GM12801 (cell line): ENCODE data around the gene PAPPA.

Experiments used
- TF ChIP-seq, protein P1 (sequence below): IDR thresholded peaks from one replicate; pipeline ENCODE4 v1.5.1; 2011; ENCODE audit warnings: control low read depth; ENCODE audit not compliant: insufficient read length; ENCODE audit errors: extremely low read depth

The PAPPA gene

DNA sequence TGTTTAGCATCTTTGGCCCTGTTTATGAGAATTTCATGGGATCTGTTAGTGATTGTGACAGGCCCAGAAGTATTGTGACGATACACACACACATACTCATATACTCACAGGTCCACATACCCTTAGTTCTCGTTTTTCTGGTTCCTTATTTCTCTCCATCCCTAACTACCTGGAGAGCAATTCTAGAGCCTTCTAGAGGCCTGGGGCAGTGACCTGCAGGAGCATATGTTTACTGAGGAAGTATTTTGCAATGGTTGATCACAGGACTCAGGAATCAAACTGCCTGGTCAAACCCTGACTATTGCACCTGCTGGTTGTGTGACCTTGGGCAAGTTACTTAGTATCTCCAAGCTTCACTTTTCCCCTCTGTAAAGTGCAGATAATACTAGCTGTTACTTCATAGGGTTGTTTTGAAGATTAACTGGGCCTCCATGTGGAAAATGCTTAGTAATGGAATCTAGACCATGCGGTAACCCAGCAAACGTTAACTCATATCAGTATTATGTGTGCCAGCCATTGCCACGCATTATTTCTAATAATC is 8.7 kb downstream of the PAPPA start:
- TF ChIP-seq, protein P1, sequence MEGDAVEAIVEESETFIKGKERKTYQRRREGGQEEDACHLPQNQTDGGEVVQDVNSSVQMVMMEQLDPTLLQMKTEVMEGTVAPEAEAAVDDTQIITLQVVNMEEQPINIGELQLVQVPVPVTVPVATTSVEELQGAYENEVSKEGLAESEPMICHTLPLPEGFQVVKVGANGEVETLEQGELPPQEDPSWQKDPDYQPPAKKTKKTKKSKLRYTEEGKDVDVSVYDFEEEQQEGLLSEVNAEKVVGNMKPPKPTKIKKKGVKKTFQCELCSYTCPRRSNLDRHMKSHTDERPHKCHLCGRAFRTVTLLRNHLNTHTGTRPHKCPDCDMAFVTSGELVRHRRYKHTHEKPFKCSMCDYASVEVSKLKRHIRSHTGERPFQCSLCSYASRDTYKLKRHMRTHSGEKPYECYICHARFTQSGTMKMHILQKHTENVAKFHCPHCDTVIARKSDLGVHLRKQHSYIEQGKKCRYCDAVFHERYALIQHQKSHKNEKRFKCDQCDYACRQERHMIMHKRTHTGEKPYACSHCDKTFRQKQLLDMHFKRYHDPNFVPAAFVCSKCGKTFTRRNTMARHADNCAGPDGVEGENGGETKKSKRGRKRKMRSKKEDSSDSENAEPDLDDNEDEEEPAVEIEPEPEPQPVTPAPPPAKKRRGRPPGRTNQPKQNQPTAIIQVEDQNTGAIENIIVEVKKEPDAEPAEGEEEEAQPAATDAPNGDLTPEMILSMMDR: no peak

DNA sequence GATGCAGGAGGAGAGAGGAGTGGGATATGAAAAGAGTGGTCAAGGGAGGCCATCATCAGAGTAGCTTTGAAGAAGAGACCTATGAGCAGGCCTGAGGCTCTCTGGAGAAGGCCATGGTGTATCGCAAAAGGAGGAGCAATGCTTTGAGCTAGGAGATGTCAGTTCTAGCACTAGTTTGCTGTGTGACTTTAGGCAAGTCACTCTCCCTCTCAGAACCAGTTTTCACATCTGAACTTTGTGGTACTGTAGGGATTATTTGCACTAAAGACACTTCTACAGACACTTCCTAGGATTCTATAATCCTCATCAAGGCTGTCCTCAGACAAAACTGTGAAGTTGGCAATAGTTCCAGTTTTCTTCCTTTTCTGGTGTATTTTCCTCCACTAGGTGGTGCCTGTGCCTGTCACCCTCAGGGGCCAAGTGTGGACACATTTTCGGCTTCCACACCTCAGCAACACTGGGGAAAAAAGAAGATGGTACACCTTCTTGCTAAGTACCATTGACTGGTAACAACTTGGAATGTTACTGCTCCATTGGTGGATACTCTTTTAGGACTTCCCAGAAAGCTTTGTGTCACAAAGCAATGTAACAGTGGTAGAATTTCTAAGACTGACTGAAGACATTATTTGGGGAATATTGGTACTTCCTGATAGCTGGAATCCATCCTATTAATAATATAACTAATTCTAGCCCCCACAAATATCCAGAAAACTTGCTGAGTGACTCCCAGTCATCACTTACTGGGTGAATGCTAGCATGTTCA is 9.9 kb downstream of the PAPPA start:
- TF ChIP-seq, protein P1: no peak

DNA sequence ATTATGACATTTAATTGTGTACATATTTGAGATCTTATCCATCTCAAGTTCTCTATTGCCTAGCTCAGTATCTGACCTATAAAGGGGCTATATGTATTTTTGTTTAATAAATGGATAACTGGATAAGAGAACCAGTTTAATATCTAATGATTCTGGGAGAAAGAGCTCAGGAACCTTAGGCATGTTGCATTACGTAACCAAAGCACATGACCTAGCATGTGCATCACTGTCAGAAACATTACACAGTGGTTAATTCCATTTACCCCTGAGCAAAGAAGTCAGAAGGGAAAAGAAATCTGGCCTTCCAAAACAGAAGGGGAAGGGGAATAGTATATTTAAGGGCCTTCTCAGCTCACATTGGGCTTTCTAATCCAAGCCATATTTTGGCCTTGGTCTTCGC is 12.3 kb downstream of the PAPPA start:
- TF ChIP-seq, protein P1: no peak

DNA sequence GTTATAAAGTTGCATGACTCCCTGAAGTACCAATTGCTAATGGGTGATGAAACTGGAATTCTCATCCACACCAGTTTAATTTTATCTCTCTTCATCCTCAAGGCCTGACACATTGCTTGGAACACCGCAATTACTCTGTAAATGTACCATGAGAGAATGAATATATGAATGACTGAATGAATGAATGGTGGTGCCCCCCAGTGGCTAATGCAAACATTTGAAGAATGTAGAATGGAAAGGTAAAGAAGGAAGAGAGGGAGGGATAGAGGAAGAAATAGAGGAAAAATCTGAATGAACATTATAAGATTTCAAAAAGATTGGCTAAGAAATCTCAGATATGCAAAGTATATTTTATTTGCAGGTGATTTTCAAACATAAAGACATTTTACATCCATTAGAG is 13.1 kb downstream of the PAPPA start:
- TF ChIP-seq, protein P1: no peak

GRCh38 chr9:116168231-116168630 is 14.6 kb downstream of the PAPPA start:
- TF ChIP-seq, protein P1: no peak

DNA sequence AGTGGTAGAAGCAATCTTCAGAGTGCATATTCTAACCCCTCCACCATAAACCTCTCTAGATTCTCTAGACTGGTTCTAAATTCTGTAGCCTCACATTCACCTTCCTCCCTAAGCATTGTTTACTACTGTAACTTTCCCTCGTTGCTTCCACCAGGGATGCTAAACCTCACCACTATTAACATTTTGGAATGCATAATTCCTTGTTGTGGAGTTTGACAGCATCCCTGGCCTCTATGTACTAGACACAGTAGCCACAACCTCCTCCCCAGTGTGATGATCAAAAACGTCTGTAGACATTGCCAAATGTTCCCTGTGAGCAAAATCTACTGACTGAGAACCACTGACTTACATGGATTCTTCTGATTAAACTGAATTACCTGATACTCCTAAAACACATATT is 18.6 kb downstream of the PAPPA start:
- TF ChIP-seq, protein P1: no peak

GRCh38 chr9:116174347-116174746 is 20.8 kb downstream of the PAPPA start:
- TF ChIP-seq, protein P1: no peak
